Stimulated activated CD4-positive, alpha-beta T cell treated with anti-CD3 and anti-CD28 coated beads, TNF-alpha, amount 100 ng/mL, for 1 hour (primary cell): ENCODE data around the gene PPP1R18.
A peak's percentile ranks its signal among the peaks of the same experiment; 100 is the strongest.
"Not testable (repeated sequence)": the region's sequence is repeated elsewhere in the genome, so short reads cannot be mapped to it uniquely, and the experiment has no call there.

ENCODE experiments used
- DNase-seq, 3 donors: peaks; one replicate each; pipeline ENCODE4 v3.0.0-alpha.2; 2020; ENCODE audit warnings: low read depth in 3 of 3, low spot score in 1 of 3

PPP1R18 gene, protein sequence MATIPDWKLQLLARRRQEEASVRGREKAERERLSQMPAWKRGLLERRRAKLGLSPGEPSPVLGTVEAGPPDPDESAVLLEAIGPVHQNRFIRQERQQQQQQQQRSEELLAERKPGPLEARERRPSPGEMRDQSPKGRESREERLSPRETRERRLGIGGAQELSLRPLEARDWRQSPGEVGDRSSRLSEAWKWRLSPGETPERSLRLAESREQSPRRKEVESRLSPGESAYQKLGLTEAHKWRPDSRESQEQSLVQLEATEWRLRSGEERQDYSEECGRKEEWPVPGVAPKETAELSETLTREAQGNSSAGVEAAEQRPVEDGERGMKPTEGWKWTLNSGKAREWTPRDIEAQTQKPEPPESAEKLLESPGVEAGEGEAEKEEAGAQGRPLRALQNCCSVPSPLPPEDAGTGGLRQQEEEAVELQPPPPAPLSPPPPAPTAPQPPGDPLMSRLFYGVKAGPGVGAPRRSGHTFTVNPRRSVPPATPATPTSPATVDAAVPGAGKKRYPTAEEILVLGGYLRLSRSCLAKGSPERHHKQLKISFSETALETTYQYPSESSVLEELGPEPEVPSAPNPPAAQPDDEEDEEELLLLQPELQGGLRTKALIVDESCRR

DNA sequence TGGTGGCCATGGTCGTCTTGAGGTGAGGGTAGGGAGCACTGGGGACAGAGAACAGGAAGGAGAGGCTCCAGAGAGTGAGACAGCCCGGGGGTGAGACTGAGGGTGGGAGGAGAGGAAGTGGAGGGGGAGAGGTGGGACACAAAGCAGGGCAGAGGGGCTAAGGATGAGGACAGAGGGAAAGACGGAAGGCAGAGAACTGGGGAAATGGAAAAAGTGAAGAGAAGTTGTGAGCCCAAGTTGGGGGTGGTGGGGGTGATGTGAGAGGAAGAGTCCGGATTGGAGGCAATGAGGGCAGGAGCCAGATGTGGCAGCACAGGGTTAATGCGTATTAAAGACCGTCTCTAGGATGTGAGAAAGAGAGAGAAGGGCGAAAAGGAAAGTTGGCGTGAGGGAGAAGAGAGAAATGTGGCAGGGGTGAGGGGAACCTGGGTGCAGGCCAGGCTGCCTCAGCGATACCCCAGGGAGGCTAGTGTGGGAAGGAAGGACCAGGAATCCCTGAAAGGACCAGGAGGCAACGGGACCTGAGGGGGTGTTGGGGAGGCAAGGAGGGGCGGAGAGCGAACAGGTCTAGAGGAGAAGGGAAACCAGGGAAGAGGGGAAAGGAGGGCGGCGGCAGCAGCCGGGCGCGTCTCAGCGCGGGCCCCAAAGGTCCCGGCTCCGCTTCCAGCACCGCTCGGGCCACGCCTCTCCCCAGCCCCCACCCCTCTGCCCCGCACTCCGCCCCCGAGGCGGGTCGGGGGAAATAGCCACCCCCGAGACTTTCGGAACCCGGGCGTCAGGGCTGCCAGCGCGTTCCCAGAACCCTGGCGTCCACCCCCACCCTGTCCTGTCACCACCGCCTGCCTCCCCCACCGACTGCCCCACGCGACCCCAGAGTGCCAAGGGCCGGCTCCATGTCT lies at the start of gene PPP1R18:
Gene PPP1R18, minus strand, starts transcription at position 637 of the 899 bp plus-strand sequence. Its CDS starts 627 bp downstream, at position 10.
- DNase-seq = peak; percentile 56 to 85 (median 60)

- DNase-seq = no peak
Observed at GRCh38 chr6:30735668-30736314, 49.3 kb upstream of the PPP1R18 start.

GRCh38 chr6:30732237-30732943 lies 45.9 kb upstream of the PPP1R18 start:
- DNase-seq = no peak

DNA sequence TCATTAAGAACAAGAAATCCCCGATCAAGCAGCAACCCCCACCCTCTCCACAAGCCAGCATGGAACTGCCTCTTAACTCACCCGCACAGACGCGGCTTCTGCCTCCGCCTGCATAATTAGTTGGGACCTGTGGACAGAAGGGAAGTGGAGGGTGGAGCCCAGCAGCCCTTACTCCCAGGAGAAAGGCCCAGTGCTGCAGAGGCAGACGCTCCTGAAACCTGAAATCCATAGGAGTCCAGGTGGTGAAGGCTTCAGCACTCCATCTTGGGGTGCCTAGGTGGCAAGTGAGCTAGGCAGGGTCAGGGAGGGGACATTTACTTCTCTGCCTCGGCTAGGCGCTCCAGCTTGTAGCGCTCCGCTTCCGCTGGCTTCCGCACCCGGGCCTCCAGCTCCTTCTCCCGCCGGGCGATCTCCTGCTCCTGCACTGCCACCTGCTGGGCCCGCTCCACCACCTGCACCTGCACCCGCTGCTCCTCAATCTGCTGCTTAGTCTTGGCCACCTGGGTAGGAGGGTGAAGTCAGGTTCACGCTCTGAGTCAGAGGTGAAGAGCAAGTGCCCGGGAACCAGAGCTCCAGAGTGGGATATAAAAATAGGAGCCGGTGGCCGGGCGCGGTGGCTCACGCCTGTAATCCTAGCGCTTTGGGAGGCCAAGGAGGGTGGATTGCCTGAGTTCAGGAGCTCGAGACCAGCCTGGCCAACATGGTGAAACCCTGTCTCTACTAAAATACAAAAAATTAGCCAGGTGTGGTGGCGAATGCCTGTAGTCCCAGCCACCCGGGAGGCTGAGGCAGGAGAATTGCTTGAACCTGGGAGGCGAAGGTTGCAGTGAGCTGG lies 44.4 kb upstream of the PPP1R18 start:
- peak; percentile 65 to 75 (median 73) for DNase-seq

GRCh38 chr6:30727920-30728553 lies 41.6 kb upstream of the PPP1R18 start:
- no peak for DNase-seq

GRCh38 chr6:30726506-30727413 lies 40.3 kb upstream of the PPP1R18 start:
- DNase-seq = no peak

DNA sequence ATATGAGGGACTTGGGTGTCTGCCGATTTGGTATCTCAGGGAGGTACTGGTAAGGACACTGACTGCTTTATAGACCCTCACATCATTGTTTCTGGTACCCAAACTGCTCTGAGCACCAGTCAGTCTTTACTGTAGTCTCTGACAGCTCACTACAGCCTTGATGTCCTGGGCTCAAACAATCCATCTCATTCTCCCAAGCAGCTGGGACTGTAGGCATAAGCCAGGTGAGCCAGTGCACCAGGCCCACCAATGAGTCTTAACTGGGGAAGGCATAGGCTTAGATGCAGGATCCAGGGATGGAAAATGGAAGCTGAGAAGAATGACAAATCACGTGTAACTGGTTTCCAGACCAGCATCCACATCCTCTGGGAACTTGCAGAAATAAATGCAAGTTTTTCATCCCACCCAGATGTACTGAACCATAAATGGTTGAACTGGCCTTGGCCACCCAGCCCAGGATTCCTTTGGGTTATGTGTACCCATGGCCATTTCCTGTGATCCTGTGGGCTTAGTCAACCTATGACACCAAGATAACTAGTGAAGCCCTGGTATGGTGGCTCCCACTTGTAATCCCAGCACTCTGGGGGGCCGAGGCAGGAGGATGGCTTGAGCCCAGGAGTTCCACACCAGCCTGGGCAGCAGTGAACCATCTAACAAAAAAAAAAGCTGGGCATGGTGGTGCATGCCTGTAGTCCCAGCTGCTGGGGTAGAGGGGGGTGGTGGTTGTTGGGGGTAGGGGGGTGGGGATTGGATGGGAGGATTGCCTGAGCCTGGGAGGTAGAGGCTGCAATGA lies 39.5 kb upstream of the PPP1R18 start:
- no peak for DNase-seq

DNA sequence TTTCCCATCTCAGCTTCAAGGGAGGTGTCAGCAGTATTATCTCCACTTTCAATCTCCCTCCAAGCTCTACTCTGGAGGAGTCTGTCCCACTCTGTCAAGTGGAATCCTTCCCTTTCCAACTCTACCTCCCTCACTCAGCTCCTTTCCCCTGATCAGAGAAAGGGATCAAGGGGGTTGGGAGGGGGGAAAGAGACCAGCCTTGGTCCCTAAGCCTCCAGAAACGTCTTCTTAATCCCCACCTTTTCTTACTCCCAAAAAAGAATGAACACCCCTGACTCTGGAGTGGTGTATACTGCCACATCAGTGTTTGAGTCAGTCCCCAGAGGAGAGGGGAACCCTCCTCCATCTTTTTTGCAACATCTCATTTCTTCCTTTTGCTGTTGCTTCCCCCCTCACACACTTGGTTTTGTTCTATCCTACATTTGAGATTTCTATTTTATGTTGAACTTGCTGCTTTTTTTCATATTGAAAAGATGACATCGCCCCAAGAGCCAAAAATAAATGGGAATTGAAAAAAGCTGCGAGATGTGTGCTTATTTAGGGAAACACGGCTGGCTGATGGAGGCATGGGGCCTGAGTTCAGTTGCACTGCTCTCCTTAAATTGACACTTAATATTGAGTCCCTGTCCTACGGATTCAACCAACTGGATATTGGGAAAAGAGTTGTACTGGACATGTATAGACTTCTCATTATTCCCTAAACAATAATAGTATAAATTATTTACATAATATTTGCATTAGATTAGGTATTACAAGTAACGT lies 38.6 kb upstream of the PPP1R18 start:
- DNase-seq = no peak

GRCh38 chr6:30723843-30724741 lies 37.6 kb upstream of the PPP1R18 start:
- DNase-seq = not testable (repeated sequence)

GRCh38 chr6:30723159-30723842 lies 36.9 kb upstream of the PPP1R18 start:
- DNase-seq = not testable (repeated sequence)

DNA sequence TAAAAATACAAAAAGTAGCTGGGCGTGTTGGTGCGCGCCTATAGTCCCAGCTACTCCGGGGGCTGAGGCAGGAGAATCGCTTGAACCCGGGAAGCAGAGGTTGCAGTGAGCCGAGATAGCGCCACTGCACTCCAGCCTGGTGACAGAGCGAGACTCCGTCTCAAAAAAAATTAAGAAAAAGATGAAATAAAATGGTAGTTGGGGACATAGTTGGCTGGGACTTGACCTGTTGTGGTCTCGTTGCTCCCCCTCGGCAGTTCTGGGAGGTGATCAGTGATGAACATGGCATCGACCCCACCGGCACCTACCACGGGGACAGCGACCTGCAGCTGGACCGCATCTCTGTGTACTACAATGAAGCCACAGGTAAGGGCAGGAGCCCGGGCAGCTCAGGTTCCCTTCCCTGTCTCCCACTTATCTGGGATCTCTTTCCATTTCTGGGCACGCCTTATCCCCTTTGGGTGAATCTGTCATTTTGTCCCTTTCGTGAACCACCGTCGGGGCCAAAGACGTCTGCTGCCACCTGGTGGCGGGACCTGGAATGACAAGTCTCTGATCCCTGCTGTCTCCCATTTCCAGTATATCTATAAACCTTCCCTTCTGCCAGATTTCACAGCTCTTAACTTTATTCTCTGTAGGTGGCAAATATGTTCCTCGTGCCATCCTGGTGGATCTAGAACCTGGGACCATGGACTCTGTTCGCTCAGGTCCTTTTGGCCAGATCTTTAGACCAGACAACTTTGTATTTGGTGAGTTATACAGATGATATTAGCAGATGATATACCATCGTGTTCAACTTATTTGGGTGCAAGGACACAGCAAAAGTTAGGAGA lies 36.1 kb upstream of the PPP1R18 start:
- peak; percentile 55 to 85 (median 76) for DNase-seq

DNA sequence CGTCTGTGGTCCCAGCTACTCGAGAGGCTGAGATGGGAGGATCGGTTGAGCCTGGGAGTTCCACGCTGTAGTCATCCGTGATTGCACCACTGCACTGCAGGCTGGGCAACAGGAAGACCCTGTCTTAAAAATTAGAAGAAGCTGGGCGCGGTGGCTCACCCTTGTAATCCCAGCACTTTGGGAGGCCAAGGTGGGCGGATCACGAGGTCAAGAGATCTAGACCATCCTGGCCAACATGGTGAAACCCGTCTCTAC lies 35.5 kb upstream of the PPP1R18 start:
- DNase-seq = not testable (repeated sequence)

DNA sequence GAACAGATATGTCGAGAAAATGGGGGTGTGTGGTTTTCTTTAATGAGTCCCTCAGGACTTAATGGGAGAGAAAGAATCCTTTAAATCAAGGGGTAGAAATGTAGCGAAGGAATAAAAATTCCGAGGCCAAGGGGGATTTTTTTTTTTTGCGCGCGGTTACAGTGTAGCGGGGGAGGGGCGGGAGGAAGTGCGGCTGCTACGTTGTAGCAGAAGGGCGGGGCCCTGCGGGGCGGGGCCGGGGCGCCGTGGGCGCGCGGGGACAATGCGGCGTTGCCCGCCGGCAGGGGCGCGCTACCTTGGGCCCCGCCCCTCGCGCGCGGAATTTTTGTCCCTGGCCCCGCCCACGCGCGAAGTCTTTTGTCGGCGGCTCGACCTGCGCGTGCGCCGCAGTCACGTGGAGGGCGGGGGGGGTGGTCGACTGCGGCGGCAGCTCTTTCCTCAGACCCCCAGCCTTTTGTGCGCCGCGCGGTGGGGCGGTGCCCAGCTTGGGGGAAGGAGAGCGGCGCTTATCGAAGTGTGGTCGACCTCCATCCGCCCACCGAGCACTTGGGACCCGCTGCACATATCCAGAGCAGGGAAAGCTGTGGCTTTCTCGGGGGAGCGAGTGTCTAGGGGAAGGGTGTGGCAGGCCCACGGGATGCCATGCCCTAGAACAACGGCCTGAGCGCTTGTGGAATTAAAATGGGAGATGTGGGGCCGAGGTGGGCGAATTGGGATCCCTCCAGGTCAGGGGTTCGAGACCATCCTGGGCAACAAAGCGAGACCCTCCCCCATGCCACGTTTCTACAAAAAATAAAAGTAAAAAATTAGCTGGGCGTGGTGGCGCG lies 35.0 kb upstream of the PPP1R18 start:
- DNase-seq = peak; percentile 90 to 98 (median 96)
